Transverse colon (tissue), 4 donors: ENCODE results near the gene TMEM38B. TPM values are rescaled to one million over a fixed set of nuclear protein-coding genes. Genes with fewer than 3 reads are reported as not detected.
"Not testable (repeated sequence)": the region's sequence is repeated elsewhere in the genome, so short reads cannot be mapped to it uniquely, and the experiment has no call there.

Experiments used
- DNase-seq: peaks from one replicate; pipeline ENCODE4 v3.0.0-alpha.2; 2019
- H3K27ac ChIP-seq, 4 donors: fragments of 200-600 bp; sonication (generic); 2 replicates each; pipeline ENCODE4 v1.5.1; 2016 to 2018; ENCODE audit warnings: inconsistent platforms in 4 of 4
- H3K27me3 ChIP-seq: fragments of 200-600 bp; sonication (generic); 2 replicates; pipeline ENCODE4 v1.5.1; 2017; ENCODE audit warnings: inconsistent platforms
- H3K36me3 ChIP-seq, 4 donors: fragments of 200-600 bp; sonication (generic); 2 replicates each; pipeline ENCODE4 v1.5.1; 2017 to 2019; ENCODE audit warnings: inconsistent platforms in 4 of 4
- H3K4me1 ChIP-seq, 4 donors: fragments of 200-600 bp; sonication (generic); 2 replicates each; pipeline ENCODE4 v1.5.1; 2017 to 2020; ENCODE audit warnings: inconsistent platforms in 4 of 4
- H3K4me3 ChIP-seq, 4 donors: fragments of 200-600 bp; sonication (generic); 1 replicate in 1 of 4; 2 replicates in 3 of 4; pipeline versions ENCODE4 v1.5.1 to v1.6.1; 2017 to 2019; ENCODE audit warnings: inconsistent platforms in 4 of 4
- H3K9me3 ChIP-seq, 2 donors: fragments of 200-600 bp; sonication (generic); 2 replicates each; pipeline ENCODE4 v1.5.1; 2017 to 2019; ENCODE audit warnings: inconsistent platforms in 2 of 2
- EP300 ChIP-seq: sonication (generic); formaldehyde crosslinking; IDR thresholded peaks from one replicate; pipeline ENCODE4 v1.6.1; 2017; ENCODE audit warnings: antibody characterized with exemption, low read depth
- POLR2A ChIP-seq: fragments of 450-650 bp; IDR thresholded peaks from one replicate; pipeline ENCODE4 v1.6.1; 2016; ENCODE audit warnings: antibody characterized with exemption, mild to moderate bottlenecking, moderate library complexity
- POLR2AphosphoS5 ChIP-seq, 3 donors: sonication (generic); formaldehyde crosslinking; IDR thresholded peaks; one replicate each; pipeline ENCODE4 v1.6.1; 2016; ENCODE audit warnings: antibody characterized with exemption in 3 of 3
- WGBS, 2 donors: methylation state at CpG; one replicate each; pipeline ENCODE4 v1.1.5; 2018; ENCODE audit warnings: low coverage in 1 of 2; 5-methylcytosine and 5-hydroxymethylcytosine counted together
- in situ Hi-C, 4 donors: fragments of 200-750 bp; cut with MboI; loops; one replicate each; pipeline versions ENCODE4 v1.15.0 to v1.15.1; 2017; ENCODE audit warnings: low sequenced_read_pairs in 3 of 4, low pct_ligation_motif_present in 1 of 4, low pct_unique_long_range_greater_than_20kb in 1 of 4
- intact Hi-C: fragments of 100-400 bp; cut with DNase I; formaldehyde crosslinking; loops from one replicate; pipeline ENCODE4 v1.15.1; 2023; ENCODE audit warnings: low total_unique reads
- total RNA-seq, 4 donors: library from RNA; depleted of rRNA; stranded (reverse); fragments of >200 nt; gene quantifications; one replicate each; pipeline ENCODE4 v1.1.0, GENCODE V29; 2016
- TF ChIP-seq, protein P1 (sequence below), 5 experiments: fragments of 200-600 bp in 3 of 5; fragments of 450-650 bp in 2 of 5; sonication (generic) in 3 of 5; IDR thresholded peaks; 1 replicate in 2 of 5; 2 replicates in 3 of 5; pipeline ENCODE4 v1.5.1; 2016 to 2017; ENCODE audit warnings: antibody characterized with exemption in 5 of 5, inconsistent platforms in 3 of 5, mild to moderate bottlenecking in 2 of 5, moderate library complexity in 1 of 5

Gene TMEM38B
- total RNA-seq, 4 donors from 2014 or later: 25.2 to 36.6 (median 29.1) TPM

- no peaks in the 10 kb centered on the region for H3K4me1 ChIP-seq
- H3K4me3 ChIP-seq: no peak overlapping the region
- in situ Hi-C loops (loop anchor here in 2 of 4 donors (25.0 kb wide), 2 partner anchors 110 to 285 kb away; partner anchors contain the start of gene FSD1L (in 2 of the 2)), intact Hi-C loops (no loop called here)
- no peaks in the 10 kb centered on the region for H3K9me3 ChIP-seq
- DNase-seq: no peak
- H3K27ac ChIP-seq: no peak overlapping the region
- H3K36me3 ChIP-seq: no peaks in the 10 kb centered on the region
- TF ChIP-seq POLR2AphosphoS5 (IDR thresholded peaks at IDR 0.05): no peak
- no peak for TF ChIP-seq EP300
- TF ChIP-seq, protein P1, sequence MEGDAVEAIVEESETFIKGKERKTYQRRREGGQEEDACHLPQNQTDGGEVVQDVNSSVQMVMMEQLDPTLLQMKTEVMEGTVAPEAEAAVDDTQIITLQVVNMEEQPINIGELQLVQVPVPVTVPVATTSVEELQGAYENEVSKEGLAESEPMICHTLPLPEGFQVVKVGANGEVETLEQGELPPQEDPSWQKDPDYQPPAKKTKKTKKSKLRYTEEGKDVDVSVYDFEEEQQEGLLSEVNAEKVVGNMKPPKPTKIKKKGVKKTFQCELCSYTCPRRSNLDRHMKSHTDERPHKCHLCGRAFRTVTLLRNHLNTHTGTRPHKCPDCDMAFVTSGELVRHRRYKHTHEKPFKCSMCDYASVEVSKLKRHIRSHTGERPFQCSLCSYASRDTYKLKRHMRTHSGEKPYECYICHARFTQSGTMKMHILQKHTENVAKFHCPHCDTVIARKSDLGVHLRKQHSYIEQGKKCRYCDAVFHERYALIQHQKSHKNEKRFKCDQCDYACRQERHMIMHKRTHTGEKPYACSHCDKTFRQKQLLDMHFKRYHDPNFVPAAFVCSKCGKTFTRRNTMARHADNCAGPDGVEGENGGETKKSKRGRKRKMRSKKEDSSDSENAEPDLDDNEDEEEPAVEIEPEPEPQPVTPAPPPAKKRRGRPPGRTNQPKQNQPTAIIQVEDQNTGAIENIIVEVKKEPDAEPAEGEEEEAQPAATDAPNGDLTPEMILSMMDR (IDR thresholded peaks at IDR 0.05): no peak
- no peak for TF ChIP-seq POLR2A
- WGBS, 2 donors: 81 to 85% methylated on average over 3 of the region's 3 CpGs
- H3K27me3 ChIP-seq: no peaks in the 10 kb centered on the region
Measured at GRCh38 chr9:105722099-105722498, 27.8 kb downstream of the TMEM38B start.

DNA sequence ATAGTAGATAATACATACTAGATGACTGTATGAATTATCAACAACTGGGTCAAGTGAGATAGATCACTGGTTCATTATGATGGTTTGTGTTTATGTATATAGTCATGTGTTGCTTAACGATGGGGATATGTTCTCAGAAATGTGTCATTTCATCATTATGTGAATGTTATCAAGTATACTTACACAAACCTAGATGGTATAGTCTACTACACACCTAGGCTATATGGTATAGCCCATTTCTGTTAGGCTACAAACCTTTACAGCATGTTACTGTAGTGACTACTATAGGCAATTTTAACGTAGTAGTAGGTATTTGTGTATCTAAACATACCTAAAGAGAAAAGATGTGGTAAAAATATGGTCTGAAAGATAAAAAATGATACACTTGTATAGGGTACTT lies 31.0 kb downstream of the TMEM38B start:
- Histone ChIP-seq H3K4me3 (no peak overlapping the region), H3K27me3 (no peaks in the 10 kb centered on the region), H3K36me3 (peaks cover 0 to 4% (median 0%) of the 10 kb centered on the region in 4 donors), H3K27ac (no peak overlapping the region), H3K4me1 (no peaks in the 10 kb centered on the region), H3K9me3 (no peaks in the 10 kb centered on the region)
- in situ Hi-C loops: no loop called here
- TF ChIP-seq POLR2AphosphoS5 (IDR thresholded peaks at IDR 0.05): no peak
- TF ChIP-seq POLR2A: no peak
- TF ChIP-seq, protein P1 (IDR thresholded peaks at IDR 0.05): no peak
- no peak for TF ChIP-seq EP300
- intact Hi-C loops: no loop called here
- DNase-seq: no peak
- 91 to 95% methylated on average over 2 of the region's 2 CpGs for WGBS, 2 donors

- H3K4me3 ChIP-seq, H3K4me1 ChIP-seq, H3K27ac ChIP-seq, DNase-seq, in situ Hi-C loops, H3K27me3 ChIP-seq, H3K36me3 ChIP-seq, intact Hi-C loops, H3K9me3 ChIP-seq: not testable (repeated sequence)
- 87 to 91% methylated on average over 4 to 5 of the region's 5 CpGs for WGBS, 2 donors
Measured at GRCh38 chr9:105728230-105728629, 33.9 kb downstream of the TMEM38B start.

DNA sequence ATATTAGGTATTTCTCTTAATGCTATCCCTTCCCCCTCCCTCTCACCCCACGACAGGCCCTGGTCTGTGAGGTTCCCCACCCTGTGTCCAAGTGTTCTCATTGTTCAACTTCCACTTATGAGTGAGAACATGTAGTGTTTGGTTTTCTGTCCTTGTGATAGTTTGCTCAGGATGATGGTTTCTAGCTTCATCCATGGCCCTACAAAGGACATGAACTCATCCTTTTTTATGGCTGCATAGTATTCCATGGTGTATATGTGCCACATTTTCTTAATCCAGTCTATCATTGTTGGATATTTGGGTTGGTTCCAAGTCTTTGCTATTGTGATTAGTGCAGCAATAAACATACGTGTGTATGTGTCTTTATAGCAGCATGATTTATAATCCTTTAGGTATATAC lies 37.1 kb downstream of the TMEM38B start:
- H3K4me1 ChIP-seq, DNase-seq, H3K4me3 ChIP-seq, H3K27me3 ChIP-seq, intact Hi-C loops, in situ Hi-C loops, H3K27ac ChIP-seq: not testable (repeated sequence)
- WGBS, 2 donors: 90 to 95% methylated on average over 2 of the region's 2 CpGs
- Histone ChIP-seq H3K9me3 (peaks cover 22 to 24% of the 10 kb centered on the region in 2 donors), H3K36me3 (peaks cover 0 to 29% (median 4%) of the 10 kb centered on the region in 4 donors)

GRCh38 chr9:105735366-105735765 lies 41.0 kb downstream of the TMEM38B start:
- H3K9me3 ChIP-seq: peaks cover 24 to 26% of the 10 kb centered on the region in 2 donors
- intact Hi-C loops (no loop called here), in situ Hi-C loops (no loop called here)
- no peak for DNase-seq
- no peak overlapping the region for H3K27ac ChIP-seq
- H3K36me3 ChIP-seq: peaks cover 0 to 25% (median 4%) of the 10 kb centered on the region in 4 donors
- H3K27me3 ChIP-seq: no peaks in the 10 kb centered on the region
- TF ChIP-seq POLR2AphosphoS5 (IDR thresholded peaks at IDR 0.05) (no peak), EP300 (no peak), POLR2A (no peak)
- TF ChIP-seq, protein P1 (IDR thresholded peaks at IDR 0.05): no peak
- H3K4me1 ChIP-seq: no peaks in the 10 kb centered on the region
- no peak overlapping the region for H3K4me3 ChIP-seq
